ENCODE measurements around the gene NOX1.

DNA sequence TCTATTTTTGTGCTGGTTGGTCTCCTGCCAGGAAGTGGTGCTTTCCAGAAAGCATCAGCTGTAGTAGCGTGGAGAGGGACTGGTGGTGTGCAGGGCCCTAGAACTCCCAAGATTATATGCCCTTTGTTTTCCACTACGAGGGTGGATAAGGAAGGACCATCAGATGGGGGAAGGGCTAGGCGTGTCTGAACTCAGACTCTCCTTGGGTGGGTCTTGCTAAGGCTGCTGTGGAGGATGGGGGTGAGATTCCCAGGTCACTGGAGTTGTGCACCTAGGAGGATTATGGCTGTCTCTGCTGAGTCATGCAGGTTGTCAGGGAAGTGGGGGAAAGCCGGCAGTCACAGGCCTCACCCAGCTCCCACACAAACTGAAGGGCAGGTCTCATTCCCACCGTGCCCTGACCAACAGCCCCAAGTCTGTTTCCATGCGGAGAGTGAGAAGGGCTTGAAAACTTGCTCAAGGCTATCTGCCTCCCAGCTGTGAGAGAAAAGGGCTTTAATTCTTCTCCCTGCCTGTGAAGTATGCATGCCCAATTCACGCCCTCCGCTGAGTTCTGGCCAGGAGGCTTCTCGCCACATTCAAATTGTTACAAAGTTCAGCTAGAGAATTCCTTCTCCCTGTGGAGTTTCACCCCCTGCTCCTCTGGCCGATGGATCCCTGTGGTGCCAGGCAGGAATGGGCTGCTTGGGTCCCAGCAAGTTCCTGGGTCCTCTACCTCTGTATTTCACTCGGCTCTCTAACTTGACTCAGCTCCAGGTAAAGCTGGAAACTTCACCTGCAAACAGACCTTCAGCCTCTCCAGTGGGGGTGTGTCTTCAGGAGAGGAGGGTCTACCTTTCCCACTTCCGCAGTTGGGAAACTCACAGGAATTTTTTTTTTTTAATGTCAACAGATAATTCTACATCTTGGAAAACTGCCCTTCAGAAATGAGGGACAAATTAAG is 61.7 kb downstream of the NOX1 start:
- TF ChIP-seq, protein P1, sequence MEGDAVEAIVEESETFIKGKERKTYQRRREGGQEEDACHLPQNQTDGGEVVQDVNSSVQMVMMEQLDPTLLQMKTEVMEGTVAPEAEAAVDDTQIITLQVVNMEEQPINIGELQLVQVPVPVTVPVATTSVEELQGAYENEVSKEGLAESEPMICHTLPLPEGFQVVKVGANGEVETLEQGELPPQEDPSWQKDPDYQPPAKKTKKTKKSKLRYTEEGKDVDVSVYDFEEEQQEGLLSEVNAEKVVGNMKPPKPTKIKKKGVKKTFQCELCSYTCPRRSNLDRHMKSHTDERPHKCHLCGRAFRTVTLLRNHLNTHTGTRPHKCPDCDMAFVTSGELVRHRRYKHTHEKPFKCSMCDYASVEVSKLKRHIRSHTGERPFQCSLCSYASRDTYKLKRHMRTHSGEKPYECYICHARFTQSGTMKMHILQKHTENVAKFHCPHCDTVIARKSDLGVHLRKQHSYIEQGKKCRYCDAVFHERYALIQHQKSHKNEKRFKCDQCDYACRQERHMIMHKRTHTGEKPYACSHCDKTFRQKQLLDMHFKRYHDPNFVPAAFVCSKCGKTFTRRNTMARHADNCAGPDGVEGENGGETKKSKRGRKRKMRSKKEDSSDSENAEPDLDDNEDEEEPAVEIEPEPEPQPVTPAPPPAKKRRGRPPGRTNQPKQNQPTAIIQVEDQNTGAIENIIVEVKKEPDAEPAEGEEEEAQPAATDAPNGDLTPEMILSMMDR (conservative IDR thresholded peaks at IDR 0.05 in 1 of 2, IDR thresholded peaks at IDR 0.05 in 1 of 2; ENCODE audit: low read depth in 1 of 2, low read length in 2 of 2), result no peak
- no peak for TF ChIP-seq EZH2 (IDR thresholded peaks at IDR 0.05; ENCODE audit: low read length, missing control alignments)

All from fibroblast of lung (primary cell).